GM12801 (cell line): ENCODE measurements around the gene INO80.

Experiments used
- CTCF ChIP-seq: IDR thresholded peaks from one replicate; pipeline ENCODE4 v1.5.1; 2011; ENCODE audit warnings: control low read depth; ENCODE audit not compliant: insufficient read length; ENCODE audit errors: extremely low read depth

INO80 gene

DNA sequence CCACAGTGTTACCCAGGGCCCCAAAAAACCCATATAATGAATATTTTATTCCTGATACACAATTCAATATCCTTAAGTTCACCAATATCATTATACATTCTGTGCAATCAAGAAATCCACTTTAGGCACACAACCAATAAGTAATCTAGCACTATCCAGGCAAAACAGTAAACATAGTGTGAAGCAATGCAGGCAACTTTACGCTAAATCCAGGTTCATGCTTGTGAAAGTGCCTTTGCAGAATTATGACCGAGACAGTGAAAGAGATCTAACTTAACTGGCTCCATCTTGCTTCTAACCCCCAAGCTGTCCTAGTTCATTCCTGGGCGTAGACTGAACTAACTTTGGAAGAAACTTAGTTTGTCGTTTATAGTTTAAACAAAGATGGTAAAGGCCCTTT, 34.2 kb upstream of the INO80 start:
- no peak for TF ChIP-seq CTCF

DNA sequence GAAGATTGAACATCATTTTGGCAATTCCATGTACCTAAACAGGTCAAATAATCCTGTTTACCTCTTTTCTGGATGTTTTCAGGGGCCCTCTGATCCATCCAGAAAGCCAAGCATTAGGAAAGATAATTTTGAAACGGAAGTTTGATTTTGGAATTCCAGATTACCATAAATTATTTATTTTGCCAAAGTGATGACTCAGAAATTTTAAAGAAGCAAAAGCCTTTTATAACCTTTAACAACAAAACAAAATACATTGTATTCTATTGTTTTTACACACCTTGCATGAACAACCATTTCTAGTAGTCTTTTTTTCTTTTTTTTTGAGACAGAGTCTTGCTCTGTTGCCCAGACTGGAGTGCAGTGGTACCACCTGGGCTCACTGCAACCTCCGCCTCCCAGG, 32.0 kb upstream of the INO80 start:
- no peak for TF ChIP-seq CTCF

DNA sequence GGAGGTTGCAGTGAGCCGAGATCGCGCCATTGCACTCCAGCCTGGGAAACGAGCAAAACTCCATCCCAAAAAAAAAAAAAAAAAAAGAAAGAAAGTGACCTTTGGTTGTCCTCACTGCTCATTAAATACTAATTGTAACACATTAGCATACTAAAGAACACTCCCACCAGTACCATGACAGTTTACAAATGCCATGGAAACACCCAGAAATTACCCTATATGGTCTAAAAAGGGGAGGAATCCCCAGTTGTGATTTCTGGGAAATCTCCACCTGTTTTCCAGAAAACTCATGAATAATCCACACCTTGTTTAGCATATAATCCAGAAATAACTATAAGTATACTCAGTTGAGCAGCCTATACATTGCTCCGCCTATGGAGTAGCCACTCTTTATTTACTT, 23.5 kb upstream of the INO80 start:
- no peak for TF ChIP-seq CTCF

- no peak for TF ChIP-seq CTCF
Measured at GRCh38 chr15:41133454-41133853, 17.4 kb upstream of the INO80 start.

DNA sequence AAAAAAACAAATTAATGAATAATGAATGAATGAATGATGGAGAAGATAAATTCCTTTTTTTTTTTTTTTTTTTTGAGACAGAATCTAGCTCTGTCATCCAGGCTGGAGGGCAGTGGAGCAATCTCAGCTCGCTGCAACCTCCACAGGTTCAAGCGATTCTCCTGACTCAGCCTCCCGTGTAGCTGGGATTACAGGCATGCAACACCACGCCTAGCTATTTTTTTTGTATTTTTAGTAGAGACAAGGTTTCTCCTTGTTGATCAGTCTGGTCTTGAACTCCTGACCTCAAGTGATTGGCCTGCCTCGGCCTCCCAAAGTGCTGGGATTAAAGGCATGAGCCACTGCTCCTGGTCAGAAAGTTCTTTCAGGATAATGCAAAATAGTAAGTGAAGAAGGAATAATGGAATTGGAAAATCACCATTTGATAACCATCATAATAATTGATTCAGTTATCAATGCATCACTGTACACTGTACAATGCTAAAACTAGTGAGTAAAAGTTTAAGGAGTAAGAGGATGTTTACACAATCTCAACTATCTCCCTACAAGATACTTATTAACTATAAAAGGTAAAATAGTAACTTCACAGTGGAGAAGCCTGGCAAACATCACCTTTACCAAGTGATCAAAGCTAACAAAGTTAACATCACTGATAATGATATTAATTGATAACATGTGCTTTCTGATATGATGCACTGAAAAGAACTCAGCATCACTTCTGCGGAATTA, 12.3 kb upstream of the INO80 start:
- TF ChIP-seq CTCF = no peak

DNA sequence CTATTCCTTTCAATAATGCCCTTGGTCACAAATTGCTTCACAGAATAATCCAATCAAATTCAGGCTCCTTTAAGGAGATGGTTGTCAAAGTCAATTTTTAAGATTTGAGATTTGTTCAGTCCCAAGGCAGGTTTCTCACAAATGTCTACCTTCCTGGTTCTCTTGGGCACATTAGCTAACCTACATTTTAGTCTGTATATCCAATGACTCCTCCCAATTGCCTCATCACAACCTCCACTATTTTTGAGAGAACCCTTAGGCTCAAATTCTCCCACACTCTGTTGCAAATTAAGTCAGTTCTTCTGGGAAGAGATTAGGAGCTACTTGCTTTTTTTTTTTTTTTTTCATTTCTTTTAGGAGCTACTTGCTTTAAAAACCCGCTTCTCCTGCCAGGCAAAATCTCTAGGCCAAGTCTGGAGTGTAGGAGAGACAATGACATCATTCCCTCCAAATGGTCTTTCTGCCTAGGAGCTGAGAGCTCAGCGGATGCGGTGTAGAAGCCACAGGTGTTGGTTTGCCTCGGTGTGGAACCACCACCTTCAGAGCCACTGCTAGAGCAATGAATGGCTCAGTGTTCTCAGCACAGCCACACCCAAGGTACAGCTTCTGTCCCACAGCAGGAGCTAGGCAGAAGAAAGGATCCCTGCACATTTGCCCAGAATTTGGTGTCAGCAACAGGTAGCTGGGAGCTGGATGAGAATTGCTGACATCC, 10.0 kb upstream of the INO80 start:
- TF ChIP-seq CTCF = no peak

GRCh38 chr15:41125063-41125669, 9.1 kb upstream of the INO80 start:
- TF ChIP-seq CTCF = no peak
